Heart left ventricle (tissue), 16 donors: Measurements from ENCODE around the gene TXNDC15. TPM values are rescaled to one million over a fixed set of nuclear protein-coding genes. Genes with fewer than 3 reads are reported as not detected.

Source experiments
- ATAC-seq, 4 donors: fragments of 200-7000 bp; cut with Tn5 transposase; one replicate each; pipeline ENCODE4 v1.9.1; 2020 to 2022; ENCODE audit warnings: moderate library complexity in 4 of 4, mild to moderate bottlenecking in 3 of 4, moderate number of reproducible peaks in 1 of 4
- DNase-seq, 5 donors: peaks; one replicate each; pipeline ENCODE4 v3.0.0-alpha.2; 2020
- H3K27ac ChIP-seq, 12 donors: fragments of 200-600 bp; sonication (generic) in 4 of 12; one replicate each; pipeline versions ENCODE4 v1.5.0 to v1.8.0; 2016 to 2022; ENCODE audit warnings: mild to moderate bottlenecking in 2 of 12
- H3K27me3 ChIP-seq, 9 donors: fragments of 200-600 bp; sonication (generic) in 2 of 9; one replicate each; pipeline versions ENCODE4 v1.5.1 to v1.8.0; 2016 to 2022; ENCODE audit warnings: mild to moderate bottlenecking in 3 of 9
- H3K36me3 ChIP-seq, 9 donors: fragments of 200-600 bp; sonication (generic) in 2 of 9; one replicate each; pipeline versions ENCODE4 v1.5.0 to v1.8.0; 2018 to 2022; ENCODE audit warnings: mild to moderate bottlenecking in 2 of 9
- H3K4me1 ChIP-seq, 12 donors: fragments of 200-600 bp; sonication (generic) in 4 of 12; one replicate each; pipeline versions ENCODE4 v1.5.0 to v1.8.0; 2016 to 2022; ENCODE audit warnings: mild to moderate bottlenecking in 3 of 12
- H3K4me3 ChIP-seq, 12 donors: fragments of 200-600 bp; sonication (generic) in 4 of 12; one replicate each; pipeline versions ENCODE4 v1.5.0 to v1.8.0; 2017 to 2022; ENCODE audit warnings: mild to moderate bottlenecking in 9 of 12, moderate library complexity in 4 of 12
- H3K9me3 ChIP-seq, 12 donors: fragments of 200-600 bp; sonication (generic) in 4 of 12; one replicate each; pipeline versions ENCODE4 v1.5.0 to v1.8.0; 2016 to 2022; ENCODE audit warnings: mild to moderate bottlenecking in 1 of 12
- CTCF ChIP-seq, 12 donors: fragments of 200-600 bp; sonication (generic) in 4 of 12; IDR thresholded peaks; one replicate each; pipeline versions ENCODE4 v1.5.0 to v1.8.0; 2018 to 2022; ENCODE audit warnings: antibody characterized with exemption in 12 of 12, mild to moderate bottlenecking in 5 of 12
- POLR2A ChIP-seq, 2 donors: fragments of 450-650 bp; IDR thresholded peaks; one replicate each; pipeline ENCODE4 v1.6.1; 2017; ENCODE audit warnings: antibody characterized with exemption in 2 of 2, mild to moderate bottlenecking in 2 of 2, moderate library complexity in 2 of 2
- WGBS, 4 donors: extraction: QIAGEN DNeasy Blood & Tissue Kit in 2 of 4; methylation state at CpG; one replicate each; pipeline versions ENCODE4 v1.1.5 to v1.1.7; 2013 to 2018; 5-methylcytosine and 5-hydroxymethylcytosine counted together
- intact Hi-C, 10 donors: fragments of 100-400 bp; cut with DNase I; formaldehyde crosslinking; loops; one replicate each; pipeline versions ENCODE4 v1.11.1 to v1.14.2; 2022
- polyA plus RNA-seq, 2 donors: library from polyadenylated mRNA; stranded (reverse); fragments of 200-250 nt; gene quantifications; one replicate each; pipeline ENCODE4 v1.2.3, GENCODE V29; 2013
- total RNA-seq, 9 donors: library from RNA; depleted of rRNA in 2 of 9; stranded (reverse); fragments of >200 nt in 2 of 9; fragmentation: NEBNext Ultra II Directional in 3 of 9; extraction: Animal tissue kit (Norgen Biotek cat#: 25700) in 3 of 9; gene quantifications; one replicate each; pipeline versions ENCODE4 v1.1.0 to v1.2.4, GENCODE V29; 2016 to 2023
- donor health status: ischemic (EF 13 %, LVEDD 7.1; RV severe dilation, severe dysfunction).
- donor health status: healthy with polysubstance abuse.
- donor health status: DM: no; HTN: yes; CAD: no.
- donor health status: DM: no; HTN: no; CAD: no.
- donor health status: ischemic (EF 25% LVEDD 6.9; RV normal size, moderate dysfunction).
- donor health status: ischemic (EF 25% LVEDD 5.7; RV mildly dilated, moderate dysfunction).
- donor health status: healthy.
- donor health status: DM: yes; HTN: yes; CAD: no.
- donor health status: ischemic (EF 35%, LVEDD 5.7; RV mildly dilated, moderate dysfunction).
- donor health status: nonischemic (EF 11% LVEDD 7.7; RV severe dilation, severe dysfunction).
- donor health status: DM: yes; HTN: yes; CAD: no.
- donor health status: PGD.
- donor health status: ischemic (EF 29% LVEDD 5.4; RV normal size, mild dysfunction).
- donor health status: nonischemic (EF 23%, LVEDD 6.1; RV moderate dilation, normal function).

TXNDC15 gene
- total and polyA plus RNA-seq, 11 donors = 38.4 to 129 (median 55.6) TPM

- TF ChIP-seq CTCF (IDR thresholded peaks at IDR 0.05) = no peak
- no peak for TF ChIP-seq POLR2A (IDR thresholded peaks at IDR 0.05)
- no peak for DNase-seq
- no peaks in the 10 kb centered on the region for H3K4me1 ChIP-seq
- no peak for ATAC-seq
- no peak overlapping the region for H3K4me3 ChIP-seq
- no peak overlapping the region for H3K27ac ChIP-seq
- WGBS, 4 donors = 91 to 95% (median 91%) methylated on average over 8 of the region's 8 CpGs
- no peaks in the 10 kb centered on the region for H3K9me3 ChIP-seq
- intact Hi-C loops = no loop called here
- H3K27me3 ChIP-seq = no peaks in the 10 kb centered on the region
- H3K36me3 ChIP-seq = peaks cover 0 to 52% (median 30%) of the 10 kb centered on the region in 9 donors
Observed at GRCh38 chr5:134937526-134937925, 63.4 kb downstream of the TXNDC15 start.

- Histone ChIP-seq H3K9me3 (no peaks in the 10 kb centered on the region), H3K4me1 (no peaks in the 10 kb centered on the region), H3K27ac (no peak overlapping the region), H3K4me3 (no peak overlapping the region), H3K27me3 (no peaks in the 10 kb centered on the region), H3K36me3 (peaks cover 0 to 47% (median 26%) of the 10 kb centered on the region in 9 donors)
- TF ChIP-seq POLR2A (IDR thresholded peaks at IDR 0.05) (no peak), CTCF (IDR thresholded peaks at IDR 0.05) (no peak)
- ATAC-seq (no peak), DNase-seq (no peak)
- 81 to 89% (median 86%) methylated on average over 6 of the region's 6 CpGs for WGBS, 4 donors
- intact Hi-C loops = no loop called here
Observed at GRCh38 chr5:134938030-134938429, 63.9 kb downstream of the TXNDC15 start.

- H3K36me3 ChIP-seq = peaks cover 0 to 36% (median 20%) of the 10 kb centered on the region in 9 donors
- ATAC-seq = no peak
- intact Hi-C loops = no loop called here
Observed at GRCh38 chr5:134939500-134939899, 65.3 kb downstream of the TXNDC15 start.

GRCh38 chr5:134943547-134943946, 69.4 kb downstream of the TXNDC15 start:
- ATAC-seq = no peak
- 69 to 81% (median 77%) methylated on average over 1 of the region's 1 CpG for WGBS, 4 donors
- no peak overlapping the region for H3K27ac ChIP-seq
- no peak for TF ChIP-seq POLR2A (IDR thresholded peaks at IDR 0.05)
- no peak for TF ChIP-seq CTCF (IDR thresholded peaks at IDR 0.05)
- H3K27me3 ChIP-seq = no peaks in the 10 kb centered on the region
- peaks cover 0 to 15% (median 3%) of the 10 kb centered on the region in 9 donors for H3K36me3 ChIP-seq
- peaks cover 0 to 2% (median 0%) of the 10 kb centered on the region in 12 donors for H3K4me1 ChIP-seq
- intact Hi-C loops = no loop called here
- DNase-seq = no peak
- H3K9me3 ChIP-seq = no peaks in the 10 kb centered on the region
- no peak overlapping the region for H3K4me3 ChIP-seq

More at GRCh38 chr5:134939500-134939899, 65.3 kb downstream of the TXNDC15 start:
- TF ChIP-seq POLR2A (IDR thresholded peaks at IDR 0.05) (no peak), CTCF (IDR thresholded peaks at IDR 0.05) (no peak)
- WGBS, 4 donors = 91 to 100% (median 98%) methylated on average over 1 of the region's 1 CpG
- H3K9me3 ChIP-seq = no peaks in the 10 kb centered on the region
- no peaks in the 10 kb centered on the region for H3K4me1 ChIP-seq
- DNase-seq = no peak
- H3K27me3 ChIP-seq = no peaks in the 10 kb centered on the region
- no peak overlapping the region for H3K4me3 ChIP-seq
- H3K27ac ChIP-seq = no peak overlapping the region
